OCI-LY7 (cell line): ENCODE measurements around the gene UPF3B. TPM values are rescaled to one million over a fixed set of nuclear protein-coding genes. Genes with fewer than 3 reads are reported as not detected.

Experiments used
- BruUV-seq: library from RNA; stranded (reverse); fragments of 400-500 nt; replicated peaks from 2 replicates; lab custom pipeline; 2021; lab: Mats Ljungman, UMichigan
- CTCF ChIA-PET: fragments of 300-600 bp; sonication (Branson Sonifier 250); formaldehyde crosslinking; loops from one replicate; lab custom pipeline; 2022; ENCODE audit warnings: antibody characterized with exemption; ENCODE audit not compliant: unreplicated experiment; lab: Charles Lee
- POLR2A ChIA-PET: fragments of 300-600 bp; sonication (Branson Sonifier 250); formaldehyde crosslinking; loops from one replicate; lab custom pipeline; 2022; ENCODE audit warnings: antibody characterized with exemption; lab: Charles Lee
- DNase-seq: peaks from one replicate; pipeline ENCODE4 v3.0.0-alpha.2; 2015; ENCODE audit warnings: low spot score
- H2AFZ ChIP-seq: fragments of 200-600 bp; sonication (generic), shearing (Covaris generic); 2 replicates; pipeline ENCODE4 v1.6.1; 2014; ENCODE audit warnings: mild to moderate bottlenecking, antibody characterized with exemption, low read length, moderate library complexity
- H3K27ac ChIP-seq: fragments of 200-600 bp; sonication (generic); 2 replicates; pipeline ENCODE4 v1.5.1; 2014; ENCODE audit warnings: mixed run types, low read depth, mild to moderate bottlenecking, moderate library complexity, low read length, inconsistent platforms; ENCODE audit not compliant: poor library complexity, severe bottlenecking
- H3K36me3 ChIP-seq: fragments of 200-600 bp; sonication (generic); 2 replicates; pipeline ENCODE4 v1.6.1; 2014; ENCODE audit warnings: mild to moderate bottlenecking, antibody characterized with exemption, low read length, moderate library complexity, mixed read lengths; ENCODE audit not compliant: insufficient read depth
- H3K4me1 ChIP-seq: fragments of 200-600 bp; sonication (generic); 2 replicates; pipeline ENCODE4 v1.5.1; 2014; ENCODE audit warnings: mild to moderate bottlenecking, low read length; ENCODE audit not compliant: insufficient read depth, poor library complexity, severe bottlenecking
- H3K4me2 ChIP-seq: fragments of 200-600 bp; sonication (generic); 2 replicates; pipeline ENCODE4 v1.6.1; 2014; ENCODE audit warnings: mild to moderate bottlenecking, low read length
- H3K4me3 ChIP-seq: fragments of 200-600 bp; sonication (generic); 2 replicates; pipeline ENCODE4 v1.5.1; 2014; ENCODE audit warnings: mild to moderate bottlenecking, low read depth, low read length; ENCODE audit not compliant: poor library complexity, severe bottlenecking
- H3K79me2 ChIP-seq: fragments of 200-600 bp; sonication (generic); 2 replicates; pipeline ENCODE4 v1.6.1; 2016; ENCODE audit warnings: low read depth, mild to moderate bottlenecking, low read length, moderate library complexity, mixed read lengths; ENCODE audit not compliant: insufficient read depth
- H3K9me2 ChIP-seq: fragments of 200-600 bp; sonication (generic); 2 replicates; pipeline ENCODE4 v1.6.1; 2016; ENCODE audit warnings: mild to moderate bottlenecking, low read length, mixed read lengths; ENCODE audit not compliant: insufficient read depth
- H3K9me3 ChIP-seq: fragments of 200-600 bp; sonication (generic); 2 replicates; pipeline ENCODE4 v1.6.1; 2014; ENCODE audit warnings: mild to moderate bottlenecking, mixed run types, low read length, mixed read lengths
- H4K20me1 ChIP-seq: fragments of 200-600 bp; sonication (generic); 2 replicates; pipeline ENCODE4 v1.6.1; 2014; ENCODE audit warnings: mild to moderate bottlenecking, antibody characterized with exemption, low read length, moderate library complexity, mixed read lengths; ENCODE audit not compliant: insufficient read depth
- EZH2phosphoT487 ChIP-seq: fragments of 200-600 bp; sonication (generic); IDR thresholded peaks from 2 replicates; pipeline ENCODE4 v1.6.1; 2018; ENCODE audit warnings: low read depth, borderline replicate concordance, mild to moderate bottlenecking, mixed run types, antibody characterized with exemption, low read length, moderate library complexity, mixed read lengths
- intact Hi-C: fragments of 100-400 bp; cut with micrococcal nuclease; formaldehyde crosslinking; loops from one replicate; pipeline ENCODE4 v1.10.0; 2022; ENCODE audit not compliant: unreplicated experiment
- total RNA-seq, 2 experiments: library from RNA; depleted of rRNA in 1 of 2; stranded (reverse); fragments of >200 nt in 1 of 2; shearing (Covaris generic) in 1 of 2; gene quantifications; 2 replicates each; pipeline ENCODE4 v1.2.3, GENCODE V29; 2014 to 2022
- TF ChIP-seq, protein P1 (sequence below): fragments of 200-600 bp; sonication (generic); conservative IDR thresholded peaks from 2 replicates; pipeline ENCODE4 v1.5.1; 2014; ENCODE audit warnings: mild to moderate bottlenecking, antibody characterized with exemption, low read length, moderate library complexity, mixed read lengths

The UPF3B gene
- total RNA-seq, 2 experiments from 2014 or later, result 8.7 to 25.5 TPM

DNA sequence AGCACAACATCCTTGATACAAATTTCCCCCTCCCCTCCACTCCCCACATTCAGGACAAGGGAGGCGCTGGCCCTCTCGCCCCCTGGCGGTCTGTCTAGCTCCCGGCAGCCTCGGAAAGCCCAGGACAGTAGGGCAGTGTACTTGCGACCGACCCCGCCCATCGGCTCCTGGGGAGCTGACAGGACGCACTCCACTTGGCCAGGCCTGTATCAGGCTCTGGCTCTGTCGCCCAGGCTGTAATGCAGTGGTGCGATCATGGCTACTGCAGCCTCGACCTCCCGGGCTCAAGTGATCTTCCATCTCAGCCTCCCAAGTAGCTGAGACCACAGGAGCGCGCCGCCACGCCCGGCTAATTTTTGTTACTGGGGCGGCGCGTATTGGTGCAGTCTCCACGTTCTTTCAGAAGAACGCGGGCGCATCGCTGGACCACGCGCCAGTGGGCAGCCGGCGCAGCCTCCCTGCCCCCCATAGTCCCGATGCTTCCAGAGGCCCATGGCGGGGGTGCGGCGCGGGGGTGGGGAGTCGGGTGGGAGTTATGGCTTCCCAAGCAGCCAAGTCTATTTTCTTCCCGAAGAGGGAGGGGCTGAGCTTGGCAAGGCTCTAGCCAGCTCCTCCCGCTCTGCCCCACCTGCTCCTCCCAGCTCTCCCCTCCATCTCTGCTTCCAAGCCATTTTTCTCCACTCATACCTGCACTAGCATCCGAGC is 35.1 kb upstream of the UPF3B start:
- no peak for TF ChIP-seq EZH2phosphoT487
- TF ChIP-seq, protein P1, sequence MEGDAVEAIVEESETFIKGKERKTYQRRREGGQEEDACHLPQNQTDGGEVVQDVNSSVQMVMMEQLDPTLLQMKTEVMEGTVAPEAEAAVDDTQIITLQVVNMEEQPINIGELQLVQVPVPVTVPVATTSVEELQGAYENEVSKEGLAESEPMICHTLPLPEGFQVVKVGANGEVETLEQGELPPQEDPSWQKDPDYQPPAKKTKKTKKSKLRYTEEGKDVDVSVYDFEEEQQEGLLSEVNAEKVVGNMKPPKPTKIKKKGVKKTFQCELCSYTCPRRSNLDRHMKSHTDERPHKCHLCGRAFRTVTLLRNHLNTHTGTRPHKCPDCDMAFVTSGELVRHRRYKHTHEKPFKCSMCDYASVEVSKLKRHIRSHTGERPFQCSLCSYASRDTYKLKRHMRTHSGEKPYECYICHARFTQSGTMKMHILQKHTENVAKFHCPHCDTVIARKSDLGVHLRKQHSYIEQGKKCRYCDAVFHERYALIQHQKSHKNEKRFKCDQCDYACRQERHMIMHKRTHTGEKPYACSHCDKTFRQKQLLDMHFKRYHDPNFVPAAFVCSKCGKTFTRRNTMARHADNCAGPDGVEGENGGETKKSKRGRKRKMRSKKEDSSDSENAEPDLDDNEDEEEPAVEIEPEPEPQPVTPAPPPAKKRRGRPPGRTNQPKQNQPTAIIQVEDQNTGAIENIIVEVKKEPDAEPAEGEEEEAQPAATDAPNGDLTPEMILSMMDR, result peak; percentile 64
- Histone ChIP-seq H2AFZ (no peak overlapping the region), H3K27ac (no peak overlapping the region), H3K9me2 (no peaks in the 10 kb centered on the region), H3K4me2 (no peak overlapping the region; the same call in 1 of the 2 replicates), H4K20me1 (no peaks in the 10 kb centered on the region), H3K79me2 (no peaks in the 10 kb centered on the region), H3K36me3 (no peaks in the 10 kb centered on the region), H3K4me3 (no peak overlapping the region), H3K4me1 (no peaks in the 10 kb centered on the region), H3K9me3 (no peaks in the 10 kb centered on the region)
- POLR2A ChIA-PET, result no interaction called here
- intact Hi-C loops, result no loop called here
- CTCF ChIA-PET, result no interaction called here
- peak; percentile 60 for DNase-seq
- BruUV-seq, result no TSS peak

DNA sequence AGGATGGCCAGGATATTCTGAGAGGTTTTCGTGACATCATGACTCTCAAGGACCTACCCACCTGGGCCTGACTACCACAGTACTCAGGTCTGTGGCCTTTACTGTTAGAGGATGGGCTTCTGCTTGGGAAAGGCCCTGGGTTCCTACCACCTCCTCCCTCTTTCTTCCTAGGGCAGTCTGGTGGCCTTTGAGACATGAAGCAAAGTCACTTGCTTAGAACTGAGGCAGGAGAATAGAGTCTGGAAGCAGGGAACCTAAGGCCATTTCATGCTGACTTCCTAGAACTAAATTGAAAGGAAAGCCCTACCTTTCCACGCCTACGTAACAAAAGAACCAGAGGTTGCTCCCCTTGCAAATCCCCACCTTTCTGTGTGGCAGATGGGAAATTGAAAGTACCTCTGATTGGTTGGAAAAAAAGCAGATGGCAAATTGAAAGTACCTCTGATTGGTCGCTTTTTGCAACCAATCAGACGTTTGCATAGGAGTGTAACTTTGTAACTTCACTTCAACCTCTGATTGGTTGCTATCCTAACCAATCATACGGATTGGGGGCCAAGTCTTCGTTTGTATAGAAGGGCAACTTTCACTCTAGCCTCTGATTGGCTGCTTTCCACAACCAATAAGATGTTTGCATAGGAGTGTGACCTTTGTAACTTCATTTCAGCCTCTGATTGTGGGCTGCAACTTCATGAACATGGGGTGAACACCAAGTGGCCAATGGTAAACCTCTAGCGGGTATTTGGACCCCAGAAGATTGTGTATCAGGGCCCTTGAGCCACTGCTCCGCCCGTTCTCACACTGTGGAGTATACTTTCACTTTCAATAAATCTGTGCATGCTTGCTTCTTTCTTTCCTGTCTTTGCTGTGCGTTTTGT is 33.0 kb upstream of the UPF3B start:
- Histone ChIP-seq H3K9me2 (no peaks in the 10 kb centered on the region), H2AFZ (no peak overlapping the region), H4K20me1 (no peaks in the 10 kb centered on the region), H3K9me3 (no peaks in the 10 kb centered on the region), H3K4me1 (peaks cover under 1% of the 10 kb centered on the region), H3K79me2 (no peaks in the 10 kb centered on the region), H3K27ac (no peak overlapping the region), H3K36me3 (no peaks in the 10 kb centered on the region), H3K4me3 (no peak overlapping the region), H3K4me2 (no peak overlapping the region)
- no TSS peak for BruUV-seq
- intact Hi-C loops, result no loop called here
- TF ChIP-seq EZH2phosphoT487, result no peak
- TF ChIP-seq, protein P1, result no peak
- ChIA-PET CTCF (no interaction called here), POLR2A (no interaction called here)
- peak; percentile 13 for DNase-seq
